Measurements from ENCODE around the gene TULP1. TPM values are rescaled to one million over a fixed set of nuclear protein-coding genes. Genes with fewer than 3 reads are reported as not detected.

Gene TULP1
- total and polyA plus RNA-seq, 11 donors: 0.15 TPM; not detected in 10

- no peak for TF ChIP-seq POLR2A (IDR thresholded peaks at IDR 0.05)
- TF ChIP-seq, protein P1, sequence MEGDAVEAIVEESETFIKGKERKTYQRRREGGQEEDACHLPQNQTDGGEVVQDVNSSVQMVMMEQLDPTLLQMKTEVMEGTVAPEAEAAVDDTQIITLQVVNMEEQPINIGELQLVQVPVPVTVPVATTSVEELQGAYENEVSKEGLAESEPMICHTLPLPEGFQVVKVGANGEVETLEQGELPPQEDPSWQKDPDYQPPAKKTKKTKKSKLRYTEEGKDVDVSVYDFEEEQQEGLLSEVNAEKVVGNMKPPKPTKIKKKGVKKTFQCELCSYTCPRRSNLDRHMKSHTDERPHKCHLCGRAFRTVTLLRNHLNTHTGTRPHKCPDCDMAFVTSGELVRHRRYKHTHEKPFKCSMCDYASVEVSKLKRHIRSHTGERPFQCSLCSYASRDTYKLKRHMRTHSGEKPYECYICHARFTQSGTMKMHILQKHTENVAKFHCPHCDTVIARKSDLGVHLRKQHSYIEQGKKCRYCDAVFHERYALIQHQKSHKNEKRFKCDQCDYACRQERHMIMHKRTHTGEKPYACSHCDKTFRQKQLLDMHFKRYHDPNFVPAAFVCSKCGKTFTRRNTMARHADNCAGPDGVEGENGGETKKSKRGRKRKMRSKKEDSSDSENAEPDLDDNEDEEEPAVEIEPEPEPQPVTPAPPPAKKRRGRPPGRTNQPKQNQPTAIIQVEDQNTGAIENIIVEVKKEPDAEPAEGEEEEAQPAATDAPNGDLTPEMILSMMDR (IDR thresholded peaks at IDR 0.05): no peak
- no peaks in the 10 kb centered on the region for H3K4me1 ChIP-seq
- DNase-seq (no peak), ATAC-seq (no peak)
- H3K27me3 ChIP-seq: peaks cover 0 to 22% (median 3%) of the 10 kb centered on the region in 9 donors
- no peak overlapping the region for H3K27ac ChIP-seq
- no peak overlapping the region for H3K4me3 ChIP-seq
- 62 to 82% (median 65%) methylated on average over 1 of the region's 1 CpG for WGBS, 4 donors
- intact Hi-C loops (cut with DNase I): no loop called here
- H3K9me3 ChIP-seq: peaks cover 0 to 20% (median 10%) of the 10 kb centered on the region in 12 donors
- no peaks in the 10 kb centered on the region for H3K36me3 ChIP-seq
These were observed 37.7 kb upstream of the TULP1 start for GRCh38 chr6:35550437-35550836.

DNA sequence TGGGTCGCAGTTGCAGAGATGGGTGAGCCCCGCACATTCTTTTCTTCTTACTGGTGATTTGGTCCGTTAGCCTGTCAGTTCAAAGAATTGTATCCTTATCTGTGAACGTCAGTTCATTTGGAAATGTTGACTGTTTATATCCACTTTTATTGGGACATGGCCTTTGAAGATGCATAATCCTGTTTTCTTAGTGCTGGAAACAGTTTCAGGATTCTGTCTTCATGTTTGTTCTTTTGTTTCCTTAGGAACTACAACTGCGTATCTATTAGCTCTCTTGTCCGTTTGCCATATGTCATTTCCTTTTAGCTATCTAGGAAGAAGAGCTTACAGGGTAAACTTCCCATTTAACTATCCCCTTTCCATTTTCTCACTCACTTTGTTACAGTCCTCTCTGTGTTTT is 35.0 kb upstream of the TULP1 start:
- H3K27ac ChIP-seq: no peak overlapping the region
- ATAC-seq (no peak), DNase-seq (no peak)
- 43 to 50% (median 46%) methylated on average over 6 of the region's 6 CpGs for WGBS, 4 donors
- H3K4me1 ChIP-seq: no peaks in the 10 kb centered on the region
- H3K27me3 ChIP-seq: peaks cover 0 to 23% (median 3%) of the 10 kb centered on the region in 9 donors
- intact Hi-C loops (cut with DNase I): no loop called here
- H3K9me3 ChIP-seq: peaks cover 0 to 20% (median 10%) of the 10 kb centered on the region in 12 donors
- TF ChIP-seq, protein P1 (IDR thresholded peaks at IDR 0.05): no peak
- TF ChIP-seq POLR2A (IDR thresholded peaks at IDR 0.05): no peak
- no peak overlapping the region for H3K4me3 ChIP-seq
- H3K36me3 ChIP-seq: no peaks in the 10 kb centered on the region

- Histone ChIP-seq H3K27ac (no peak overlapping the region), H3K27me3 (peaks cover 0 to 23% (median 3%) of the 10 kb centered on the region in 9 donors), H3K9me3 (peaks cover 0 to 18% (median 0%) of the 10 kb centered on the region in 12 donors), H3K4me3 (no peak overlapping the region), H3K36me3 (no peaks in the 10 kb centered on the region), H3K4me1 (no peaks in the 10 kb centered on the region)
- TF ChIP-seq, protein P1 (IDR thresholded peaks at IDR 0.05): no peak
- TF ChIP-seq POLR2A (IDR thresholded peaks at IDR 0.05): no peak
- ATAC-seq: no peak
- DNase-seq: no peak
- intact Hi-C loops (cut with DNase I): no loop called here
- 56 to 67% (median 65%) methylated on average over 13 of the region's 13 CpGs for WGBS, 4 donors
These were observed 32.2 kb upstream of the TULP1 start for GRCh38 chr6:35544769-35545361.

DNA sequence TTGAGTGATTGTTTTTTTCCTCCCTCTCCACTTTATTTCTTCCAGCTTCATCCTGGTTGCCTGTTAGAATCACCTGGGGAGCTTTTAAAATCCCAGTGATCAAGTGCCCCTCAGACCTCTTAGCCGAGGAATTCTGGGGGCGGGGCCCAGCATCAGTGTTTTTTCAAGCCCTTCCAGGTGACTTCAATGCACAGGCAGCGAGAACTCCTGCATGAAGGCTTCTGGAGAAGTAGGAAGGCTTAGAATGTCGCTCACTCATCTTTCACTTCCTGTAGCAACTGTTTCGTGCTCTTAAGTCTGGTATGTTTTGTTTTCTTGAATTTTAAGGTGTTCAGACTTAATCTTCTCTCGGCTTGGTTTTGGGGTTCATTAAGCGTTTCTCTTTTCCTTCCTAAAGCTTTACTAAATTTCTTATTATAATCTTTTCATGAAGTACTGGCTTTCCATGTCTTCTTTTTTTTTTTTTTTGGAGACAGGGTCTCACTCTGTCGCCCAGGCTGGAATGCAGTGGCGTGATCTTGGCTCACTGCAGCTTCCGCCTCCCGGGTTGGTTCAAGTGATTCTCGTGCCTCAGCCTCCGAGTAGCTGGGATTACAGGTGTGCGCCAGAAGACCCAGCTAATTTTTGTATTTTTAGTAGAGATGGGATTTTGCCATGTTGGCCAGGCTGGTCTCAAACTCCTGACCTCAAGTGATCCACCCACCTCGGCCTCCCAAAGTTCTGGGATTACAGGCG is 30.9 kb upstream of the TULP1 start:
- WGBS, 4 donors: 79 to 81% (median 80%) methylated on average over 16 of the region's 16 CpGs
- H3K27me3 ChIP-seq: peaks cover 0 to 23% (median 3%) of the 10 kb centered on the region in 9 donors
- H3K4me1 ChIP-seq: no peaks in the 10 kb centered on the region
- ATAC-seq: no peak
- TF ChIP-seq POLR2A (IDR thresholded peaks at IDR 0.05): no peak
- TF ChIP-seq, protein P1 (IDR thresholded peaks at IDR 0.05): no peak
- no peak overlapping the region for H3K27ac ChIP-seq
- H3K9me3 ChIP-seq: peaks cover 0 to 14% (median 0%) of the 10 kb centered on the region in 12 donors
- DNase-seq: no peak
- no peaks in the 10 kb centered on the region for H3K36me3 ChIP-seq
- H3K4me3 ChIP-seq: no peak overlapping the region
- intact Hi-C loops (cut with DNase I): no loop called here
